T-helper 22 cell (primary cell): ENCODE measurements around the gene SPRTN.

ENCODE experiments used
- DNase-seq: peaks from one replicate; pipeline ENCODE4 v3.0.0-alpha.2; 2020; ENCODE audit warnings: low read depth

SPRTN gene

GRCh38 chr1:231338270-231339128, at the start of gene SPRTN:
TSS of gene SPRTN (plus strand) at chr1:231338293. CDS start at chr1:231338384, 91 bp downstream.
- DNase-seq = no peak

- no peak for DNase-seq
Observed at GRCh38 chr1:231295938-231296337, 42.2 kb upstream of the SPRTN start.

GRCh38 chr1:231301990-231302389, 36.1 kb upstream of the SPRTN start:
- no peak for DNase-seq

GRCh38 chr1:231310391-231310934, 27.6 kb upstream of the SPRTN start:
- DNase-seq = no peak

GRCh38 chr1:231311720-231312431, 26.2 kb upstream of the SPRTN start:
- DNase-seq = no peak

- DNase-seq = no peak
Observed at GRCh38 chr1:231312432-231312788, 25.7 kb upstream of the SPRTN start.

GRCh38 chr1:231313661-231314060, 24.4 kb upstream of the SPRTN start:
- no peak for DNase-seq

- DNase-seq = no peak
Observed at GRCh38 chr1:231315887-231316286, 22.2 kb upstream of the SPRTN start.

GRCh38 chr1:231317306-231318014, 20.6 kb upstream of the SPRTN start:
- no peak for DNase-seq

GRCh38 chr1:231318015-231318355, 20.1 kb upstream of the SPRTN start:
- no peak for DNase-seq

GRCh38 chr1:231318568-231318967, 19.5 kb upstream of the SPRTN start:
- DNase-seq = no peak

GRCh38 chr1:231319080-231319479, 19.0 kb upstream of the SPRTN start:
- DNase-seq = no peak

GRCh38 chr1:231322880-231323530, 15.1 kb upstream of the SPRTN start:
- DNase-seq = no peak

- DNase-seq = no peak
Observed at GRCh38 chr1:231324660-231325059, 13.4 kb upstream of the SPRTN start.

- no peak for DNase-seq
Observed at GRCh38 chr1:231326248-231326647, 11.8 kb upstream of the SPRTN start.

- DNase-seq = no peak
Observed at GRCh38 chr1:231327617-231328016, 10.5 kb upstream of the SPRTN start.

GRCh38 chr1:231329483-231329882, 8.6 kb upstream of the SPRTN start:
- DNase-seq = no peak

GRCh38 chr1:231332761-231333160, 5.3 kb upstream of the SPRTN start:
- DNase-seq = no peak

GRCh38 chr1:231334079-231334666, 3.9 kb upstream of the SPRTN start:
- DNase-seq = no peak

- DNase-seq = no peak
Observed at GRCh38 chr1:231334952-231335351, 3.1 kb upstream of the SPRTN start.
